Choroid plexus epithelial cell (primary cell): Measurements from ENCODE around the gene FGF12.

Experiments used
- DNase-seq: peaks from one replicate; pipeline ENCODE4 v3.0.0-alpha.2; 2010; ENCODE audit warnings: low read depth
- H3K4me3 ChIP-seq: 2 replicates; pipeline ENCODE4 v1.5.1; 2011; ENCODE audit warnings: low read depth, mild to moderate bottlenecking, control low read depth, low read length, moderate library complexity
- TF ChIP-seq, protein P1 (sequence below): conservative IDR thresholded peaks from 2 replicates; pipeline ENCODE4 v1.5.1; 2011; ENCODE audit warnings: low read depth, mild to moderate bottlenecking, control low read depth, inconsistent platforms, low read length, moderate library complexity

FGF12 gene

GRCh38 chr3:192449036-192449435, 278.3 kb downstream of the FGF12 start:
- TF ChIP-seq, protein P1, sequence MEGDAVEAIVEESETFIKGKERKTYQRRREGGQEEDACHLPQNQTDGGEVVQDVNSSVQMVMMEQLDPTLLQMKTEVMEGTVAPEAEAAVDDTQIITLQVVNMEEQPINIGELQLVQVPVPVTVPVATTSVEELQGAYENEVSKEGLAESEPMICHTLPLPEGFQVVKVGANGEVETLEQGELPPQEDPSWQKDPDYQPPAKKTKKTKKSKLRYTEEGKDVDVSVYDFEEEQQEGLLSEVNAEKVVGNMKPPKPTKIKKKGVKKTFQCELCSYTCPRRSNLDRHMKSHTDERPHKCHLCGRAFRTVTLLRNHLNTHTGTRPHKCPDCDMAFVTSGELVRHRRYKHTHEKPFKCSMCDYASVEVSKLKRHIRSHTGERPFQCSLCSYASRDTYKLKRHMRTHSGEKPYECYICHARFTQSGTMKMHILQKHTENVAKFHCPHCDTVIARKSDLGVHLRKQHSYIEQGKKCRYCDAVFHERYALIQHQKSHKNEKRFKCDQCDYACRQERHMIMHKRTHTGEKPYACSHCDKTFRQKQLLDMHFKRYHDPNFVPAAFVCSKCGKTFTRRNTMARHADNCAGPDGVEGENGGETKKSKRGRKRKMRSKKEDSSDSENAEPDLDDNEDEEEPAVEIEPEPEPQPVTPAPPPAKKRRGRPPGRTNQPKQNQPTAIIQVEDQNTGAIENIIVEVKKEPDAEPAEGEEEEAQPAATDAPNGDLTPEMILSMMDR, result peak; percentile 38
- peak; percentile 10 for DNase-seq

DNA sequence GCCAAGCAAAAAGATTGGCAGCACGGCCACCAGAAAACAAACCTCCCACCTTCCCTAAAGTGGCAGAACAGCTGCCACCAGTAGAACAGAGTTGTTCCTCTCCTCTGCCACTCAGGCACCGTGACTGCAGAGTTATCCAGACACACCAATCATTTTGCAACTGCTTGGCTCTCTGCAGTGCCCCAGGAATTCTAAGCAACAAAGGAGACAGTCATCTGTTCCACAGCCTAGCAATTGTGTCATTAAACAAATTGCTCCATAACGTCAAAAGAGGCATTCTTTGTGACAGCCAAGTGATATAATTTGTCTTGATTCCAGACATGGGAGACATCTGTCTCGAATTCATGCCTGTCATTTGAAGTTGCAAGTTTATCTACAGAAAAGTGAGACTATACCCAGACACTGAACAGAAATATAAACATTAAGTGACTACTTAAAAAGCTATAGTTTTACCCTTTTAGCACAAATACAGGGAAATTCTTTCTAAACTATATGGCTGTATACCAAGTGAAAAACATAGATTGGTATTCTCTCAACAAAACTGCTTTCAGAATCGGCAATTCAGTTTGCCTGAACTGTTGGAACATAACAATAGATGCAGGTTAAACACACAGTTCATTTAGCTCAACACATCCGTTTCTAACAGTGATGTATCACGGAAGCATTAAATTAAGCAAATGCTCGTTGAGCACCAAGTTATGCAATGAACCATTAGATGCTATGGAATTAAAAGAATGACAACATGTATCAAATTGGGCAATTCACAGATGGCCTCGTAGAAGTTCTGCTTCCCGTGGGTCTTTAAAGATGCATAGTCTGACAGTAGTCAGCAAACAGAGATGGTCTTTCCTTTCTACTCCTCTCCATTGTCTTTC, 281.3 kb downstream of the FGF12 start:
- TF ChIP-seq, protein P1, result no peak
- no peak for DNase-seq
- no peak overlapping the region for H3K4me3 ChIP-seq

More at GRCh38 chr3:192449036-192449435, 278.3 kb downstream of the FGF12 start:
- no peak overlapping the region for H3K4me3 ChIP-seq

- no peak overlapping the region for H3K4me3 ChIP-seq
- DNase-seq, result no peak
- TF ChIP-seq, protein P1, result no peak
These were observed 282.6 kb downstream of the FGF12 start for GRCh38 chr3:192444791-192445106.

DNA sequence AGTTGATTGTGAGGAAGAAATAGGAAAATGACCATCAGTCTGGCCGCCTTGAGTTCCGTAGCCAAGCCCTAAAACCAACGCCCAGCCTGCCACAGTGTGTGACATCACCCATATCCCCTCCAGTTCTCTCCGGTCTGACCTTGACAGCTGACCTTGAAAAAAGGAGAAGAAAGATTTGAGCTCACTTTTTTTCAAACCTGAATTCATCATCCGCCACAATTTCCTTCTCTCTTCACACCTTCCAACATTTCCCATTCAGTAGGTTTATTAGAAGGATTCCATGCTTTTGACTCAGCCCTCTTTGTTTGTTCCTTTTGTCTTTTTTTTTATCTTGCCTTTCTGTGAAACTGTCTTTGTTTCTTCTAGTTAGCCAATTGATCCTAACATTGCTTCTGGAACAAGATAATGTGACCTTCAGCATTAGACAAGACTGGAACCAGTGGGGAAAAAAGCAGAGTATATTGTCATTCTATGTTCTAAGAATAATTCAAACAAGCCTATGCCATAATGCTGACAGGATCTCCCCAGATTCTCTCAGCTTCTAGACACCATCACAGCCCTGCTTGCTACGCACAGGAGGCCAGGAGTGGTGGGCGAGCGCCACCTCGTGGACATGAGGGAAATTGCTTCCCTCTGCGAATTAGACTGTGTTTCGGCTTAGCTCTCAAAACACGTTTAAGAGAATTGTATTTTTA, 283.1 kb downstream of the FGF12 start:
- DNase-seq, result peak; percentile 76
- TF ChIP-seq, protein P1, result peak; percentile 100
- H3K4me3 ChIP-seq, result no peak overlapping the region

DNA sequence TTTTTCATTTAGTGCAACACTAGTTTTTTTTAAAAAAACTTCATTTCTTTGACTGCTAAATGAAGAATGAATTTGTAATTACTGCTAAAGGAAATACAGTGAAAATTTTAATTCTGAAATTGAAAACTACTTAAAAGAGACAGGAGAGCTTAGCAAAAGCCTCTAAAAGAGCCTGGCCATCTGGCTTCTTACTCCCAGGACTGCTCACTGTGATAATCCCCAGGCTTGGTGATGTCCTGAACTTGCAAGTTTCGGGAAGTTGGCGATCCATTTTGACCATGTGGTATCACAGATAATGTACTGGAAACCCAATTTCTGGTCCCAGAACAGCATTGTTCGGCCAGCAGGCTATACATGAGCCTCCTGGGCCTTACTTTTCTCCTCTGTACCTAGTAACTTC, 292.1 kb downstream of the FGF12 start:
- DNase-seq, result no peak
- TF ChIP-seq, protein P1, result no peak
- H3K4me3 ChIP-seq, result no peak overlapping the region

GRCh38 chr3:192434186-192434585, 293.2 kb downstream of the FGF12 start:
- TF ChIP-seq, protein P1, result no peak
- no peak overlapping the region for H3K4me3 ChIP-seq
- DNase-seq, result no peak
